Right lobe of liver (tissue), 6 donors: ENCODE data around the gene DZIP1L. TPM values are rescaled to one million over a fixed set of nuclear protein-coding genes. Genes with fewer than 3 reads are reported as not detected.

Source experiments
- ATAC-seq, 4 donors: fragments of 200-7000 bp; cut with Tn5 transposase; one replicate each; pipeline ENCODE4 v1.9.1; 2020; ENCODE audit warnings: mild to moderate bottlenecking in 4 of 4, moderate library complexity in 4 of 4
- DNase-seq, 3 donors: peaks; one replicate each; pipeline ENCODE4 v3.0.0-alpha.2; 2020
- H3K27ac ChIP-seq, 3 donors: fragments of 200-600 bp; one replicate each; pipeline ENCODE4 v1.8.0; 2022
- H3K27me3 ChIP-seq, 2 donors: fragments of 200-600 bp; one replicate each; pipeline ENCODE4 v1.8.0; 2022
- H3K36me3 ChIP-seq, 4 donors: fragments of 200-600 bp; sonication (generic) in 1 of 4; one replicate each; pipeline versions ENCODE4 v1.5.1 to v1.8.0; 2017 to 2022; ENCODE audit warnings: control low read depth in 1 of 4
- H3K4me1 ChIP-seq, 4 donors: fragments of 200-600 bp; sonication (generic) in 1 of 4; one replicate each; pipeline versions ENCODE4 v1.5.1 to v1.8.0; 2017 to 2022; ENCODE audit warnings: control low read depth in 1 of 4
- H3K4me3 ChIP-seq, 3 donors: fragments of 200-600 bp; one replicate each; pipeline ENCODE4 v1.8.0; 2022
- H3K9me3 ChIP-seq, 4 donors: fragments of 200-600 bp; sonication (generic) in 1 of 4; one replicate each; pipeline versions ENCODE4 v1.5.1 to v1.8.0; 2017 to 2022; ENCODE audit warnings: control low read depth in 1 of 4
- POLR2A ChIP-seq: fragments of 450-650 bp; IDR thresholded peaks from one replicate; pipeline ENCODE4 v1.6.1; 2017; ENCODE audit warnings: antibody characterized with exemption, mild to moderate bottlenecking
- WGBS: methylation state at CpG from one replicate; pipeline ENCODE4 v1.1.6; 2018; ENCODE audit warnings: low coverage, low lambda C conversion rate; ENCODE audit not compliant: insufficient coverage; ENCODE audit errors: missing lambda C conversion rate; 5-methylcytosine and 5-hydroxymethylcytosine counted together
- intact Hi-C, 2 donors: fragments of 100-400 bp; cut with DNase I; formaldehyde crosslinking; loops; one replicate each; pipeline versions ENCODE4 v1.11.2 to v1.14.1; 2022
- total RNA-seq, 6 experiments: library from RNA; depleted of rRNA in 2 of 6; stranded (reverse); fragments of >200 nt in 2 of 6; fragmentation: NEBNext Ultra II Directional in 3 of 6; extraction: Animal tissue kit (Norgen Biotek cat#: 25700) in 3 of 6; gene quantifications; one replicate each; pipeline versions ENCODE4 v1.1.0 to v1.2.4, GENCODE V29; 2016 to 2023
- TF ChIP-seq, protein P1 (sequence below), 4 donors: fragments of 200-600 bp in 3 of 4; fragments of 450-650 bp in 1 of 4; IDR thresholded peaks; one replicate each; pipeline versions ENCODE4 v1.5.1 to v1.8.0; 2016 to 2022; ENCODE audit warnings: antibody characterized with exemption in 4 of 4, mild to moderate bottlenecking in 2 of 4
- donor health status: DM: no; HTN: yes; CAD: no.
- donor health status: DM: no; HTN: no; CAD: no.
- donor health status: DM: no; HTN: no; CAD: no.
- donor health status: DM: no; HTN: yes; CAD: no.
- donor health status: DM: no; HTN: yes; CAD: no.

The DZIP1L gene
- total RNA-seq, 6 experiments from 2014 or later, result 0.92 to 2.2 (median 1.2) TPM

- Histone ChIP-seq H3K4me3 (no peak overlapping the region), H3K4me1 (no peaks in the 10 kb centered on the region), H3K27ac (no peak overlapping the region), H3K36me3 (no peaks in the 10 kb centered on the region), H3K9me3 (no peaks in the 10 kb centered on the region), H3K27me3 (no peaks in the 10 kb centered on the region)
- intact Hi-C loops, result no loop called here
- ATAC-seq (no peak), DNase-seq (no peak)
- TF ChIP-seq, protein P1, sequence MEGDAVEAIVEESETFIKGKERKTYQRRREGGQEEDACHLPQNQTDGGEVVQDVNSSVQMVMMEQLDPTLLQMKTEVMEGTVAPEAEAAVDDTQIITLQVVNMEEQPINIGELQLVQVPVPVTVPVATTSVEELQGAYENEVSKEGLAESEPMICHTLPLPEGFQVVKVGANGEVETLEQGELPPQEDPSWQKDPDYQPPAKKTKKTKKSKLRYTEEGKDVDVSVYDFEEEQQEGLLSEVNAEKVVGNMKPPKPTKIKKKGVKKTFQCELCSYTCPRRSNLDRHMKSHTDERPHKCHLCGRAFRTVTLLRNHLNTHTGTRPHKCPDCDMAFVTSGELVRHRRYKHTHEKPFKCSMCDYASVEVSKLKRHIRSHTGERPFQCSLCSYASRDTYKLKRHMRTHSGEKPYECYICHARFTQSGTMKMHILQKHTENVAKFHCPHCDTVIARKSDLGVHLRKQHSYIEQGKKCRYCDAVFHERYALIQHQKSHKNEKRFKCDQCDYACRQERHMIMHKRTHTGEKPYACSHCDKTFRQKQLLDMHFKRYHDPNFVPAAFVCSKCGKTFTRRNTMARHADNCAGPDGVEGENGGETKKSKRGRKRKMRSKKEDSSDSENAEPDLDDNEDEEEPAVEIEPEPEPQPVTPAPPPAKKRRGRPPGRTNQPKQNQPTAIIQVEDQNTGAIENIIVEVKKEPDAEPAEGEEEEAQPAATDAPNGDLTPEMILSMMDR (IDR thresholded peaks at IDR 0.05), result no peak
- no peak for TF ChIP-seq POLR2A
Measured at GRCh38 chr3:138084196-138084595, 31.2 kb downstream of the DZIP1L start.

- intact Hi-C loops, result no loop called here
- H3K36me3 ChIP-seq, result no peaks in the 10 kb centered on the region
- H3K4me3 ChIP-seq, result no peak overlapping the region
- no peaks in the 10 kb centered on the region for H3K4me1 ChIP-seq
- no peak for ATAC-seq
- TF ChIP-seq, protein P1 (IDR thresholded peaks at IDR 0.05), result no peak
- TF ChIP-seq POLR2A, result no peak
- no peak for DNase-seq
- H3K27ac ChIP-seq, result no peak overlapping the region
- no peaks in the 10 kb centered on the region for H3K27me3 ChIP-seq
- no peaks in the 10 kb centered on the region for H3K9me3 ChIP-seq
Measured at GRCh38 chr3:138082992-138083386, 32.4 kb downstream of the DZIP1L start.

DNA sequence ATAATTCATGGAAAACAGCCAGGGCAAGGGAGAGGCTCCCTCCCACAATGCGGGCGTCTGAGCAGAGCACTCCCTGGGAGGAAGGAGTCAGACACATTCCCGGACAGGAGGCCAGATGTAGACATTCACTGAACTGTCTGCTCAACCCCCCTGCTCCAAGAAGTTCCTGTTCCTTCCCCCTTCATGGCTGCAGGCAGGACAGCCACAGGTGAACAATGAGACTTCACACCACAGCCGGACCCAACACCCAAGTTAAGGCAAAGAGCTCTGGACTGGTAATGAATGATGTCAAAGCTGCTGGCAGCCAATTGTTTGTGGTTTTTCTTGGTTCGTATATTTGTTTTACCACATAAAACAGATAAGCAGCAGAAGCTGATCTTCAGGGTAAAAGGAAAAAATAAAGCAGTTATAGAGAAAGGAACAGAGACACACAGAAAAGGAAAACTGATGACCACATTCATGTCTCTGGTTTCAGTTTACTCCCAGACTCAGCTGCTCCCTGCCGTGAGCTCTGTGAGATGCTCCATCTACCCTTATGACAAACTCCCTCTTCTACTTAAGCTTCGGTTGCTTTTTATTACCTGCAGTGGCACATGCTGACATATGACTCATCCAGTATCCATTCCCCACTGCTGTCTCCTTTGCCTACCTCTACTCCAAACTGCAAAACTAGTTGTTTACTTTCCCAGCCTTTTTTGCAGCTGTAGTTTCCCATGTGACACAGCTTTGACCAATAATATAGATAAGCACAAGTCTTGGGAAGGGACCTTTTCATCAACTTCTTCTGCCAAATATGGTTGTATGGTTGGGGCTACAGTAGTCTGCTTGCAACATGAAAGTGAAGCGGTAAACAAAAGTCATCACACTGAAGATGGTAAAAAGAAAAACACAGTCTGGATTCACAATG lies 33.1 kb downstream of the DZIP1L start:
- Histone ChIP-seq H3K27ac (no peak overlapping the region), H3K36me3 (no peaks in the 10 kb centered on the region), H3K4me3 (no peak overlapping the region), H3K27me3 (no peaks in the 10 kb centered on the region), H3K9me3 (no peaks in the 10 kb centered on the region), H3K4me1 (no peaks in the 10 kb centered on the region)
- intact Hi-C loops, result no loop called here
- no peak for DNase-seq
- ATAC-seq, result no peak
- 43% methylated on average over 5 of the region's 8 CpGs for WGBS
- no peak for TF ChIP-seq POLR2A
- TF ChIP-seq, protein P1 (IDR thresholded peaks at IDR 0.05), result no peak

GRCh38 chr3:138081371-138082084 lies 33.9 kb downstream of the DZIP1L start:
- Histone ChIP-seq H3K4me1 (no peaks in the 10 kb centered on the region), H3K27ac (no peak overlapping the region), H3K27me3 (no peaks in the 10 kb centered on the region), H3K4me3 (no peak overlapping the region), H3K36me3 (no peaks in the 10 kb centered on the region), H3K9me3 (no peaks in the 10 kb centered on the region)
- no peak for DNase-seq
- no peak for TF ChIP-seq POLR2A
- TF ChIP-seq, protein P1 (IDR thresholded peaks at IDR 0.05), result no peak
- 18% methylated on average over 3 of the region's 5 CpGs for WGBS
- intact Hi-C loops, result no loop called here
- no peak for ATAC-seq
